H54 (cell line): ENCODE measurements around the gene CMAS.
"Not testable (repeated sequence)": the region's sequence is repeated elsewhere in the genome, so short reads cannot be mapped to it uniquely, and the experiment has no call there.

Experiments used
- DNase-seq: peaks from one replicate; pipeline ENCODE4 v3.0.0; 2011; ENCODE audit warnings: low spot score, mixed read lengths; ENCODE audit not compliant: insufficient read length
- FAIRE-seq: peaks from 3 replicates; lab custom pipeline; 2011; peaks lifted over from hg19 to GRCh38; lab: Jason Lieb, UNC
- POLR2A ChIP-seq: IDR thresholded peaks from 2 replicates; pipeline ENCODE4 v1.6.1; 2011; ENCODE audit warnings: low read depth, mild to moderate bottlenecking, low read length

Gene CMAS

GRCh38 chr12:22046090-22046967 is at the start of gene CMAS:
TSS of gene CMAS (plus strand) at chr12:22046218. CDS start at chr12:22046304, 86 bp downstream.
- peak; percentile 80 for TF ChIP-seq POLR2A
- FAIRE-seq, result peak; percentile 88
- peak; percentile 64 for DNase-seq

GRCh38 chr12:21998295-21998694 is 47.7 kb upstream of the CMAS start:
- no peak for FAIRE-seq
- no peak for DNase-seq
- TF ChIP-seq POLR2A, result no peak

- TF ChIP-seq POLR2A, result no peak
- FAIRE-seq (no peak), DNase-seq (no peak)
Observed at GRCh38 chr12:21998782-21999181, 47.2 kb upstream of the CMAS start.

- TF ChIP-seq POLR2A, result no peak
- DNase-seq (no peak), FAIRE-seq (no peak)
Observed at GRCh38 chr12:22002430-22002829, 43.6 kb upstream of the CMAS start.

DNA sequence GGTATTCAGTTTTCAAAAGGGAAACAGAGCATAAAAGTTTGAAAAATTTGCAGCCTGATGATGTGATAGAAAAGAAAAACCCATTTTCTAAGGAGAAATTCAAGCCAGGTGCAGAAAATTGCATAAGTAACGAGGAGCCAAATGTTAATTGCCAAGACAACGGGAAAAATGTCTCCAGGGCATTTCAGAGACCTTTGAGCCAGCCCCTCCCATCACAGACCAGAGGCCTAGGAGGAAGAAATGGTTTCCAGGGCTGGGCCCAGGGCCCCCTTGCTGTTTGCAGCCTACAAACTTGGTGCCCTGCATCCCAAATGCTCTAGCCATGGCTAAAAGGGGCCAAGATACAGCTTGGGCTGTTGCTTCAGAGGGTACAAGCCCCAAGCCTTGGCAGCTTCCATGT is 38.2 kb upstream of the CMAS start:
- not testable (repeated sequence) for DNase-seq, FAIRE-seq

DNA sequence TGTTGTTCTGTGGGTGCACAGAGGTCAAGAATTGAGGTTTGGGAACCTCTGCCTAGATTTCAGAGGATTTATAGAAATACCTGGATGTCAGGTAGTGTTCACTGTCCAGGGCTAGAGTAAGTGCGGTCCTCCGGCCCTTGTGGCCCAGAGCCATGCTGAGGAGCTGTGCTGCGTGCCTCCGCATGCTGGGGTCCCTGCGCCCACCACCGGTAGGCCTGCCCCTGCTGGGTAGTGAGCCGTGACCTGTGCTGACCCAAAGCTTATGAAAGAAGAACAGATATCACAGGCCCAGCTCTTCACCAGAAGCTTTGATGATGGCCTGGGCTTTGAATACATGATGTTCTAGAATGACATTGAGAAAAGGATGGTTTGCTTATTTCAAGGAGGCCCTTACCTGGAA is 37.8 kb upstream of the CMAS start:
- FAIRE-seq (no peak), DNase-seq (no peak)
- TF ChIP-seq POLR2A, result no peak

- FAIRE-seq (no peak), DNase-seq (no peak)
- TF ChIP-seq POLR2A, result no peak
Observed at GRCh38 chr12:22014041-22014782, 31.8 kb upstream of the CMAS start.

GRCh38 chr12:22014783-22015144 is 31.3 kb upstream of the CMAS start:
- no peak for TF ChIP-seq POLR2A
- FAIRE-seq (no peak), DNase-seq (no peak)

- no peak for TF ChIP-seq POLR2A
- no peak for FAIRE-seq
Observed at GRCh38 chr12:22016982-22017381, 29.0 kb upstream of the CMAS start.

GRCh38 chr12:22018860-22019259 is 27.2 kb upstream of the CMAS start:
- DNase-seq (no peak), FAIRE-seq (no peak)
- TF ChIP-seq POLR2A, result no peak

More at GRCh38 chr12:22016982-22017381, 29.0 kb upstream of the CMAS start:
- no peak for DNase-seq

DNA sequence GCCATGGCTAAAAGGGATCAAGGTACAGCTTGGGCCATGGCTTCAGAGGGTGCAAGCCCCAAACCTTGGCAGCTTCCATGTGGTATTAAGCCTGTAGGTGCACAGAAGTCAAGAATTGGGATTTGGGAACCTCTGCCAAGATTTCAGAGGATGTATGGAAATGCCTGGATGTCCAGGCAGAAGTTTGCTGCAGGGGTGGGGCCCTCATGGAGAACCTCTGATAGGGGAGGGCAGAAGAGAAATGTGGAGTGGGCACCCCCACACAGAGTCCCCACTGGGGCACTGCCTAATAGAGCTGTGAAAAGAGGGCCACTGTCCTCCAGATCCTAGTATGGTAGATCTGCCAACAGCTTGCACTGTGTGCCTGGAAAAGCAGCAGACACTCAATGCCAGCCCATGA is 22.5 kb upstream of the CMAS start:
- FAIRE-seq, DNase-seq: not testable (repeated sequence)

DNA sequence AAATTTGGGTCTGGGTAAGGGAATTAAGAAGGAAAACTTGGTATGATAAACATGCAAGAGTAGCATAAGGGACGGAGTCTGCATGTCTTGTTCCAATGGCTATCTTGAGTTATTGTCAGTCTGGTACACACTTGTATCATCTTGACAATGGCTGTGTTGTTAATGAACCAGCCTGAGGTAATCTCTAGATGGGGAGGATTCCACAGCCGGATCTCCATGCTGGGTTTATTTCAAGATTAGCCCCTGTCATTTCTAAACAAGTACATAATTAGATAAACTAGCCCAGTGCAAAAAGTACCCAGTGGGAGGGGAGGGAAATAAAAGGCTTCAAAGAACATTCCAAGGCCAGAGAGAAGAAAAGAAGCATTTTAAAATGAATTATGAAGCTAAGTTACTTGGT is 16.5 kb upstream of the CMAS start:
- no peak for DNase-seq
- no peak for TF ChIP-seq POLR2A
- no peak for FAIRE-seq

DNA sequence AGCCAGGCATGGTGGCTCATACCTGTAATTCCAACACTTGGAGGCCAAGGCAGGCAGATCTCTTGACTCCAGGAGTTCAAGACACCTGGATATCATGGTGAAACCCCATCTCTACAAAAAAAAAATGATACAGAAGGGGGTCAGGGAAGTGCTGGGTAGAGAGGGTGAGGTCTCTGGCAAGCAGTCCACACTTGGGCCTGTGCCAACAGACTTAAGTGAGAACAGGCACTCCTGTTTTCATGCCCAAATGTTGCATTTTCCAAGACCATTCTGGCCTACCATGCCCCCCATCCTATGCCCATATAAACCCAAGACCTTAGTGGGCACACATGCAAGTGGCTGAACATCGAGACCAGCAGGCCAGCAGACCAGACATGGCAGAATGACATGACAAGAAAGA is 16.0 kb upstream of the CMAS start:
- FAIRE-seq (no peak), DNase-seq (no peak)
- TF ChIP-seq POLR2A, result no peak

GRCh38 chr12:22032732-22033131 is 13.3 kb upstream of the CMAS start:
- DNase-seq (no peak), FAIRE-seq (no peak)
- no peak for TF ChIP-seq POLR2A
